HepG2 (cell line): ENCODE measurements around the gene CHRNB1. TPM values are rescaled to one million over a fixed set of nuclear protein-coding genes. Genes with fewer than 3 reads are reported as not detected.
A peak's percentile ranks its signal among the peaks of the same experiment; 100 is the strongest.

Experiments
- ATF7 ChIP-seq, 2 experiments: fragments of 450-650 bp in 1 of 2; sonication (generic) in 1 of 2; formaldehyde crosslinking in 1 of 2; IDR thresholded peaks; 2 replicates each; pipeline versions ENCODE4 v1.4.0 to v1.6.1; 2016 to 2020; ENCODE audit warnings: antibody characterized with exemption in 1 of 2, mild to moderate bottlenecking in 1 of 2, missing genetic modification reagents in 1 of 2
- CENPX ChIP-seq: sonication (generic); formaldehyde crosslinking; IDR thresholded peaks from 2 replicates; pipeline ENCODE4 v1.9.0; 2021; ENCODE audit warnings: mild to moderate bottlenecking, missing genetic modification reagents, moderate library complexity
- CREM ChIP-seq, 2 experiments: sonication (generic) in 1 of 2; formaldehyde crosslinking in 1 of 2; IDR thresholded peaks; 2 replicates each; pipeline versions ENCODE4 v1.4.0 to v1.6.1; 2016 to 2020; ENCODE audit warnings: antibody characterized with exemption in 1 of 2, mild to moderate bottlenecking in 1 of 2, missing genetic modification reagents in 1 of 2
- GPN1 ChIP-seq: sonication (generic); formaldehyde crosslinking; IDR thresholded peaks from 2 replicates; pipeline ENCODE4 v1.5.1; 2020; ENCODE audit warnings: missing genetic modification reagents, borderline replicate concordance
- NR3C1 ChIP-seq: sonication (generic); formaldehyde crosslinking; IDR thresholded peaks from 2 replicates; pipeline ENCODE4 v1.4.0; 2020; ENCODE audit warnings: missing genetic modification reagents
- SP1 ChIP-seq, 2 experiments: fragments of 450-650 bp in 1 of 2; sonication (generic) in 1 of 2; formaldehyde crosslinking in 1 of 2; IDR thresholded peaks; 2 replicates each; pipeline versions ENCODE4 v1.4.0 to v1.6.1; 2016 to 2020; ENCODE audit warnings: missing genetic modification reagents in 1 of 2
- SUZ12 ChIP-seq: fragments of 150-350 bp; IDR thresholded peaks from 2 replicates; pipeline ENCODE4 v1.6.1; 2014; ENCODE audit warnings: low read depth, low read length
- ZNF230 ChIP-seq: sonication (generic); formaldehyde crosslinking; IDR thresholded peaks from 2 replicates; pipeline ENCODE4 v1.4.0; 2020; ENCODE audit warnings: mild to moderate bottlenecking, missing genetic modification reagents
- ZNF234 ChIP-seq: sonication (generic); formaldehyde crosslinking; conservative IDR thresholded peaks from 2 replicates; pipeline ENCODE4 v1.5.1; 2020; ENCODE audit warnings: mild to moderate bottlenecking, missing genetic modification reagents
- ZNF616 ChIP-seq: sonication (generic); formaldehyde crosslinking; IDR thresholded peaks from 2 replicates; pipeline ENCODE4 v1.5.0; 2020; ENCODE audit warnings: low read depth, mild to moderate bottlenecking, missing genetic modification reagents
- ZNF790 ChIP-seq: sonication (generic); formaldehyde crosslinking; IDR thresholded peaks from 2 replicates; pipeline ENCODE4 v1.8.0; 2022; ENCODE audit warnings: missing genetic modification reagents, mild to moderate bottlenecking, borderline replicate concordance
- polyA plus RNA-seq, 8 experiments: library from polyadenylated mRNA; depleted of rRNA in 3 of 8; stranded (reverse) in 7 of 8; unstranded in 1 of 8; fragments of >200 nt; fragmentation: Illumina TruSeq in 4 of 8; extraction: Trizol in 4 of 8; gene quantifications; 2 replicates each; pipeline versions ENCODE4 v1.2.1 to v1.2.3, GENCODE V29; 2011 to 2016; ENCODE audit warnings: low read depth in 4 of 8, missing spikeins in 1 of 8, mixed read lengths in 1 of 8; ENCODE audit not compliant: insufficient read depth in 1 of 8
- total RNA-seq, 5 experiments: library from RNA; depleted of rRNA; stranded (reverse); fragments of >200 nt; fragmentation: Illumina TruSeq; extraction: Trizol; gene quantifications; 2 replicates each; pipeline ENCODE4 v1.2.3, GENCODE V29; 2016; ENCODE audit warnings: low read depth in 1 of 5
- TF ChIP-seq, protein P1 (sequence below): IDR thresholded peaks from 2 replicates; pipeline ENCODE4 v1.6.1; 2016; ENCODE audit warnings: low read depth, control low read depth
- TF ChIP-seq, protein P2 (sequence below): sonication (generic); formaldehyde crosslinking; IDR thresholded peaks from 2 replicates; pipeline ENCODE4 v1.4.0; 2020; ENCODE audit warnings: missing genetic modification reagents
- TF ChIP-seq, protein P3 (sequence below): sonication (generic); formaldehyde crosslinking; IDR thresholded peaks from 2 replicates; pipeline ENCODE4 v1.4.0; 2020; ENCODE audit warnings: missing genetic modification reagents, borderline replicate concordance
- TF ChIP-seq, protein P4 (sequence below): sonication (generic); formaldehyde crosslinking; IDR thresholded peaks from 2 replicates; pipeline ENCODE4 v1.4.0; 2020; ENCODE audit warnings: missing genetic modification reagents

Gene CHRNB1
- total and polyA plus RNA-seq, 2 of the 13 experiments (the other 11 are each of a cell fraction or from before 2014, with no cell fraction given) = 5.4 to 33.7 TPM

DNA sequence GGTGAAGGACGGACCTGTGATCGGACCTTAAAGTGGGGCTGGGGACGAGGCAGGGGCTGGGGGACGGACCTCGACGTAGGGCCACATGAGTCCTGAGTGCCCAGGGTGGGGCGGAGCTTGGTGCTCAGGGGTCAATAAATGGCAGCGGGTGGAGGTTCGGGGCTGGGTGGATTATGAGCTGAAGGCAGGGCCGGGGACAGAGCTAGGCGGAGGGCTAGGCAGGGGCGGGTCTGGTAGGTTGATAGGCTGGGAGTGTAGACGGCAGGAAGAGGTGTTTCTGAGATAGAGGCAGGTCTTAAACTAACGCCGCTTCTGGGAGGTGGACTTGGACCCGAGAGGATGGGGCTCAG, 733 bp downstream of the CHRNB1 start (continued):
- TF ChIP-seq ZNF234 = 0 out of 2 replicates have a peak, but pooled peaks have one; percentile 25
- no peak for TF ChIP-seq ZNF616 (CRISPR knock-in tag)
- TF ChIP-seq, protein P1, sequence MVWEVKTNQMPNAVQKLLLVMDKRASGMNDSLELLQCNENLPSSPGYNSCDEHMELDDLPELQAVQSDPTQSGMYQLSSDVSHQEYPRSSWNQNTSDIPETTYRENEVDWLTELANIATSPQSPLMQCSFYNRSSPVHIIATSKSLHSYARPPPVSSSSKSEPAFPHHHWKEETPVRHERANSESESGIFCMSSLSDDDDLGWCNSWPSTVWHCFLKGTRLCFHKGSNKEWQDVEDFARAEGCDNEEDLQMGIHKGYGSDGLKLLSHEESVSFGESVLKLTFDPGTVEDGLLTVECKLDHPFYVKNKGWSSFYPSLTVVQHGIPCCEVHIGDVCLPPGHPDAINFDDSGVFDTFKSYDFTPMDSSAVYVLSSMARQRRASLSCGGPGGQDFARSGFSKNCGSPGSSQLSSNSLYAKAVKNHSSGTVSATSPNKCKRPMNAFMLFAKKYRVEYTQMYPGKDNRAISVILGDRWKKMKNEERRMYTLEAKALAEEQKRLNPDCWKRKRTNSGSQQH (CRISPR knock-in tag) = peak; percentile 16; the same call in 1 of the 2 replicates
- TF ChIP-seq GPN1 (CRISPR knock-in tag) = no peak
- TF ChIP-seq, protein P2, sequence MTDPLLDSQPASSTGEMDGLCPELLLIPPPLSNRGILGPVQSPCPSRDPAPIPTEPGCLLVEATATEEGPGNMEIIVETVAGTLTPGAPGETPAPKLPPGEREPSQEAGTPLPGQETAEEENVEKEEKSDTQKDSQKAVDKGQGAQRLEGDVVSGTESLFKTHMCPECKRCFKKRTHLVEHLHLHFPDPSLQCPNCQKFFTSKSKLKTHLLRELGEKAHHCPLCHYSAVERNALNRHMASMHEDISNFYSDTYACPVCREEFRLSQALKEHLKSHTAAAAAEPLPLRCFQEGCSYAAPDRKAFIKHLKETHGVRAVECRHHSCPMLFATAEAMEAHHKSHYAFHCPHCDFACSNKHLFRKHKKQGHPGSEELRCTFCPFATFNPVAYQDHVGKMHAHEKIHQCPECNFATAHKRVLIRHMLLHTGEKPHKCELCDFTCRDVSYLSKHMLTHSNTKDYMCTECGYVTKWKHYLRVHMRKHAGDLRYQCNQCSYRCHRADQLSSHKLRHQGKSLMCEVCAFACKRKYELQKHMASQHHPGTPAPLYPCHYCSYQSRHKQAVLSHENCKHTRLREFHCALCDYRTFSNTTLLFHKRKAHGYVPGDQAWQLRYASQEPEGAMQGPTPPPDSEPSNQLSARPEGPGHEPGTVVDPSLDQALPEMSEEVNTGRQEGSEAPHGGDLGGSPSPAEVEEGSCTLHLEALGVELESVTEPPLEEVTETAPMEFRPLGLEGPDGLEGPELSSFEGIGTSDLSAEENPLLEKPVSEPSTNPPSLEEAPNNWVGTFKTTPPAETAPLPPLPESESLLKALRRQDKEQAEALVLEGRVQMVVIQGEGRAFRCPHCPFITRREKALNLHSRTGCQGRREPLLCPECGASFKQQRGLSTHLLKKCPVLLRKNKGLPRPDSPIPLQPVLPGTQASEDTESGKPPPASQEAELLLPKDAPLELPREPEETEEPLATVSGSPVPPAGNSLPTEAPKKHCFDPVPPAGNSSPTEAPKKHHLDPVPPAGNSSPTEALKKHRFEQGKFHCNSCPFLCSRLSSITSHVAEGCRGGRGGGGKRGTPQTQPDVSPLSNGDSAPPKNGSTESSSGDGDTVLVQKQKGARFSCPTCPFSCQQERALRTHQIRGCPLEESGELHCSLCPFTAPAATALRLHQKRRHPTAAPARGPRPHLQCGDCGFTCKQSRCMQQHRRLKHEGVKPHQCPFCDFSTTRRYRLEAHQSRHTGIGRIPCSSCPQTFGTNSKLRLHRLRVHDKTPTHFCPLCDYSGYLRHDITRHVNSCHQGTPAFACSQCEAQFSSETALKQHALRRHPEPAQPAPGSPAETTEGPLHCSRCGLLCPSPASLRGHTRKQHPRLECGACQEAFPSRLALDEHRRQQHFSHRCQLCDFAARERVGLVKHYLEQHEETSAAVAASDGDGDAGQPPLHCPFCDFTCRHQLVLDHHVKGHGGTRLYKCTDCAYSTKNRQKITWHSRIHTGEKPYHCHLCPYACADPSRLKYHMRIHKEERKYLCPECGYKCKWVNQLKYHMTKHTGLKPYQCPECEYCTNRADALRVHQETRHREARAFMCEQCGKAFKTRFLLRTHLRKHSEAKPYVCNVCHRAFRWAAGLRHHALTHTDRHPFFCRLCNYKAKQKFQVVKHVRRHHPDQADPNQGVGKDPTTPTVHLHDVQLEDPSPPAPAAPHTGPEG (CRISPR knock-in tag) = no peak
- TF ChIP-seq ZNF790 = no peak
- TF ChIP-seq SUZ12 = no peak
- no peak for TF ChIP-seq NR3C1
- no peak for TF ChIP-seq SP1 (IDR thresholded peaks at IDR 0.05)
- no peak for TF ChIP-seq SP1 (CRISPR knock-in tag; IDR thresholded peaks at IDR 0.05)
- no peak for TF ChIP-seq ZNF230 (CRISPR knock-in tag)
- no peak for TF ChIP-seq CENPX
- no peak for TF ChIP-seq CREM (IDR thresholded peaks at IDR 0.05)
- no peak for TF ChIP-seq CREM (CRISPR knock-in tag; IDR thresholded peaks at IDR 0.05)
- TF ChIP-seq, protein P3, sequence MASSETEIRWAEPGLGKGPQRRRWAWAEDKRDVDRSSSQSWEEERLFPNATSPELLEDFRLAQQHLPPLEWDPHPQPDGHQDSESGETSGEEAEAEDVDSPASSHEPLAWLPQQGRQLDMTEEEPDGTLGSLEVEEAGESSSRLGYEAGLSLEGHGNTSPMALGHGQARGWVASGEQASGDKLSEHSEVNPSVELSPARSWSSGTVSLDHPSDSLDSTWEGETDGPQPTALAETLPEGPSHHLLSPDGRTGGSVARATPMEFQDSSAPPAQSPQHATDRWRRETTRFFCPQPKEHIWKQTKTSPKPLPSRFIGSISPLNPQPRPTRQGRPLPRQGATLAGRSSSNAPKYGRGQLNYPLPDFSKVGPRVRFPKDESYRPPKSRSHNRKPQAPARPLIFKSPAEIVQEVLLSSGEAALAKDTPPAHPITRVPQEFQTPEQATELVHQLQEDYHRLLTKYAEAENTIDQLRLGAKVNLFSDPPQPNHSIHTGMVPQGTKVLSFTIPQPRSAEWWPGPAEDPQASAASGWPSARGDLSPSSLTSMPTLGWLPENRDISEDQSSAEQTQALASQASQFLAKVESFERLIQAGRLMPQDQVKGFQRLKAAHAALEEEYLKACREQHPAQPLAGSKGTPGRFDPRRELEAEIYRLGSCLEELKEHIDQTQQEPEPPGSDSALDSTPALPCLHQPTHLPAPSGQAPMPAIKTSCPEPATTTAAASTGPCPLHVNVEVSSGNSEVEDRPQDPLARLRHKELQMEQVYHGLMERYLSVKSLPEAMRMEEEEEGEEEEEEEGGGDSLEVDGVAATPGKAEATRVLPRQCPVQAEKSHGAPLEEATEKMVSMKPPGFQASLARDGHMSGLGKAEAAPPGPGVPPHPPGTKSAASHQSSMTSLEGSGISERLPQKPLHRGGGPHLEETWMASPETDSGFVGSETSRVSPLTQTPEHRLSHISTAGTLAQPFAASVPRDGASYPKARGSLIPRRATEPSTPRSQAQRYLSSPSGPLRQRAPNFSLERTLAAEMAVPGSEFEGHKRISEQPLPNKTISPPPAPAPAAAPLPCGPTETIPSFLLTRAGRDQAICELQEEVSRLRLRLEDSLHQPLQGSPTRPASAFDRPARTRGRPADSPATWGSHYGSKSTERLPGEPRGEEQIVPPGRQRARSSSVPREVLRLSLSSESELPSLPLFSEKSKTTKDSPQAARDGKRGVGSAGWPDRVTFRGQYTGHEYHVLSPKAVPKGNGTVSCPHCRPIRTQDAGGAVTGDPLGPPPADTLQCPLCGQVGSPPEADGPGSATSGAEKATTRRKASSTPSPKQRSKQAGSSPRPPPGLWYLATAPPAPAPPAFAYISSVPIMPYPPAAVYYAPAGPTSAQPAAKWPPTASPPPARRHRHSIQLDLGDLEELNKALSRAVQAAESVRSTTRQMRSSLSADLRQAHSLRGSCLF (CRISPR knock-in tag) = no peak
- TF ChIP-seq, protein P4, sequence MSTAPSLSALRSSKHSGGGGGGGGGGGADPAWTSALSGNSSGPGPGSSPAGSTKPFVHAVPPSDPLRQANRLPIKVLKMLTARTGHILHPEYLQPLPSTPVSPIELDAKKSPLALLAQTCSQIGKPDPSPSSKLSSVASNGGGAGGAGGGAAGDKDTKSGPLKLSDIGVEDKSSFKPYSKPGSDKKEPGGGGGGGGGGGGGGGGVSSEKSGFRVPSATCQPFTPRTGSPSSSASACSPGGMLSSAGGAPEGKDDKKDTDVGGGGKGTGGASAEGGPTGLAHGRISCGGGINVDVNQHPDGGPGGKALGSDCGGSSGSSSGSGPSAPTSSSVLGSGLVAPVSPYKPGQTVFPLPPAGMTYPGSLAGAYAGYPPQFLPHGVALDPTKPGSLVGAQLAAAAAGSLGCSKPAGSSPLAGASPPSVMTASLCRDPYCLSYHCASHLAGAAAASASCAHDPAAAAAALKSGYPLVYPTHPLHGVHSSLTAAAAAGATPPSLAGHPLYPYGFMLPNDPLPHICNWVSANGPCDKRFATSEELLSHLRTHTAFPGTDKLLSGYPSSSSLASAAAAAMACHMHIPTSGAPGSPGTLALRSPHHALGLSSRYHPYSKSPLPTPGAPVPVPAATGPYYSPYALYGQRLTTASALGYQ (CRISPR knock-in tag) = peak; percentile 40; the same call in 1 of the 2 replicates
- no peak for TF ChIP-seq ATF7 (IDR thresholded peaks at IDR 0.05)
- no peak for TF ChIP-seq ATF7 (CRISPR knock-in tag; IDR thresholded peaks at IDR 0.05)
